Measurements from ENCODE around the gene IRS2. TPM values are rescaled to one million over a fixed set of nuclear protein-coding genes. Genes with fewer than 3 reads are reported as not detected.
A peak's percentile ranks its signal among the peaks of the same experiment; 100 is the strongest.

Gene IRS2
- total and polyA plus RNA-seq, 7 donors, result 9.3 to 40.8 (median 18.2) TPM

DNA sequence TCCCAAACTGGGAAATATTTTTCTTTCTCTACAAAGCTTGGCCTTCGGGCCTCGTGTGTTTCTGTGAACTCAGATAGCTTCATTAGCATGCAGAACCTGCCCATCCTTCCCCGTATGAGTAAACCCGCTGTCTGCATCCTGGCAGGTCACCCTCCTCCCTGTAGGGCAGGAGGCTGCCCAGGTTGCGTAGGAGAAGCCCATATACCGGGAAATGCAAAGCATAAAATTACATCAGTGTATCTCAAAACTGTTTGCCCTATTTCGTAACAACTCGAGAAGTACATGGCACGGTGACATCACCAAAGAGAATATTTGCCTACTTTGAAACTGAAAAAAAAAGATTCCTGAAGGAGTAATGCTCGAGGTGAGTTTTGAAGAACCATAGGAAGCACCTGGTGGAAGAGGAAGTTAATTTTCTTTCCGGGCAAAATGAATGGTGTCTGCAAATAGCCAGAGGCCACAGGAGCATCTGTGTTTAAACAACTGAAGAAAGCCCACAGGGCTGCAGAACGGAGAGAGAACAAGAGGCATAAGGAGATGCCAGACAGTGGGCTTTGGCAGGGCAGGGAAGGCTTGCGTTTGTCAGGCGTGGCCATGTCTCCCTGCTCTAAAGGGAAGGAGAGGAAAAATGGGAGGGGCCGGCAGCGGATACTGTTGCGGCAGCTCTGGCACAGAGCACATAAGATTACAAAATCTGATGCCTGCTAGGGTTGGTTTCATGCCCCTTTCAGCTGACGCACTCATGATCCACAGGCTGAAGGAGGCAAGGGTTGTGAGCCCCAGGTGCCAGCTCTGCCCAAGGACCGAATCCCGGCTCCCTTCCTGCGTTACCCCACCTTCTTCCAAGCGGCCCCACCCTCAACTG is 81.4 kb downstream of the IRS2 start:
- Histone ChIP-seq H3K27me3 (ENCODE audit: insufficient read depth in 3 of 3, low read length in 2 of 3) (peaks cover 0 to 3% (median 0%) of the 10 kb centered on the region in 3 donors), H3K9me3 (no peaks in the 10 kb centered on the region), H3K4me1 (no peaks in the 10 kb centered on the region), H3K27ac (no peak overlapping the region), H3K36me3 (ENCODE audit: insufficient read depth in 1 of 2, low read depth in 1 of 2) (no peaks in the 10 kb centered on the region), H3K4me3 (no peak overlapping the region)
- peak; percentile 51 to 68 for DNase-seq
- TF ChIP-seq, protein P1, sequence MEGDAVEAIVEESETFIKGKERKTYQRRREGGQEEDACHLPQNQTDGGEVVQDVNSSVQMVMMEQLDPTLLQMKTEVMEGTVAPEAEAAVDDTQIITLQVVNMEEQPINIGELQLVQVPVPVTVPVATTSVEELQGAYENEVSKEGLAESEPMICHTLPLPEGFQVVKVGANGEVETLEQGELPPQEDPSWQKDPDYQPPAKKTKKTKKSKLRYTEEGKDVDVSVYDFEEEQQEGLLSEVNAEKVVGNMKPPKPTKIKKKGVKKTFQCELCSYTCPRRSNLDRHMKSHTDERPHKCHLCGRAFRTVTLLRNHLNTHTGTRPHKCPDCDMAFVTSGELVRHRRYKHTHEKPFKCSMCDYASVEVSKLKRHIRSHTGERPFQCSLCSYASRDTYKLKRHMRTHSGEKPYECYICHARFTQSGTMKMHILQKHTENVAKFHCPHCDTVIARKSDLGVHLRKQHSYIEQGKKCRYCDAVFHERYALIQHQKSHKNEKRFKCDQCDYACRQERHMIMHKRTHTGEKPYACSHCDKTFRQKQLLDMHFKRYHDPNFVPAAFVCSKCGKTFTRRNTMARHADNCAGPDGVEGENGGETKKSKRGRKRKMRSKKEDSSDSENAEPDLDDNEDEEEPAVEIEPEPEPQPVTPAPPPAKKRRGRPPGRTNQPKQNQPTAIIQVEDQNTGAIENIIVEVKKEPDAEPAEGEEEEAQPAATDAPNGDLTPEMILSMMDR (IDR thresholded peaks at IDR 0.05), result no peak
- 61 to 71% (median 63%) methylated on average over 22 of the region's 22 CpGs for WGBS, 3 donors
- ATAC-seq, result peak in 3 of 4 donors; percentile 71 to 79 (median 75)
- intact Hi-C loops (cut with DNase I), result no loop called here

DNA sequence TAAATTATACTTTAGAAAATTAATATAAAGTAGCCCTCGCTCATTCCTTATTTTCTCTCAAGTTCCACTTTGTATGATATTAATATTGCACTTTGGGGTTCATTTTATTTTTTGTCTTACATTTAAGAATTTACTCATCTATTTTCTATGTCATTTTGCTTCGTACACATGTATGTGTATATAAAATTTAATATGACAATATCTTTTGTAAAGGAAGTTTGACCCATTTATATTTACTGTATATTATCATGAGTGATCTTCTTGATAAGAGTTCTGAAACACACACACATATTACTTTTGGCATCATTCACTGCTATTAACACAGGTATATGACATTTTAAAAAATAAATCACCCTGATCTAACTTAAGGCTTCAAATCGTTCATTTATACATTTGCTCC is 83.1 kb downstream of the IRS2 start:
- WGBS, 3 donors, result 92 to 95% (median 94%) methylated on average over 3 of the region's 3 CpGs
- Histone ChIP-seq H3K4me3 (no peak overlapping the region), H3K9me3 (no peaks in the 10 kb centered on the region), H3K36me3 (ENCODE audit: insufficient read depth in 1 of 2, low read depth in 1 of 2) (no peaks in the 10 kb centered on the region), H3K27me3 (ENCODE audit: insufficient read depth in 3 of 3, low read length in 2 of 3) (peaks cover 0 to 3% (median 0%) of the 10 kb centered on the region in 3 donors), H3K27ac (no peak overlapping the region), H3K4me1 (no peaks in the 10 kb centered on the region)
- intact Hi-C loops (cut with DNase I), result no loop called here
- DNase-seq (no peak), ATAC-seq (no peak)
- TF ChIP-seq, protein P1 (IDR thresholded peaks at IDR 0.05), result no peak

All from psoas muscle (tissue), 8 donors.